Measurements from ENCODE around the gene ARHGAP31.
"Not testable (repeated sequence)": the region's sequence is repeated elsewhere in the genome, so short reads cannot be mapped to it uniquely, and the experiment has no call there.

ARHGAP31 gene

DNA sequence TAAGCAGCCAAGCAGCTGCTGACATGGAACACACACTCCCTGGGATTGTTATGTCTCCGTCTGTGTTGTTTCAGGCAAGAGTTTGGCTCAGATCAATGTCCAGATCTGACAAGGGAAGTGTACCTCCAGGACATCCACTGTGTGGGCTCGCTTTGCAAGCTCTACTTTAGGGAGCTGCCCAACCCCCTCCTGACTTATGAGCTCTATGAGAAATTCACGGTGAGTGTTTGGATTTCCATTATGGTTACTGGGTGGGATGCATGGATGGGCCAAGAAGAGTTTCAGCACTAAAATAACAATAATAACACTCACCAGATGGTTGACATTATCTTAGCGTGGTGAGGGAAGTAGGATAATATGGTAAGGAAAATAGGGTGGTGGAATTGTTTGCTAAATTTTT is 74.1 kb downstream of the ARHGAP31 start:
- TF ChIP-seq POU2F2 (IDR thresholded peaks at IDR 0.05; ENCODE audit: low read depth, low read length): no peak
- no peak for TF ChIP-seq SPI1 (IDR thresholded peaks at IDR 0.05; ENCODE audit: low read depth, low read length)
- no peak for TF ChIP-seq POLR2AphosphoS5 (IDR thresholded peaks at IDR 0.05; ENCODE audit: low read depth, low read length)
- no peak for TF ChIP-seq PAX5 (IDR thresholded peaks at IDR 0.05; ENCODE audit: insufficient read depth, low read length, severe bottlenecking)
- no peak for TF ChIP-seq TAF1 (IDR thresholded peaks at IDR 0.05; ENCODE audit: low read depth, low read length)
- TF ChIP-seq POLR2A (IDR thresholded peaks at IDR 0.05; ENCODE audit: low read depth, low read length): no peak
- DNase-seq (ENCODE audit: insufficient read length, low spot score): no peak
- no peak for FAIRE-seq

GRCh38 chr3:119371786-119372185 is 77.6 kb downstream of the ARHGAP31 start:
- FAIRE-seq; DNase-seq (ENCODE audit: insufficient read length, low spot score): not testable (repeated sequence)

DNA sequence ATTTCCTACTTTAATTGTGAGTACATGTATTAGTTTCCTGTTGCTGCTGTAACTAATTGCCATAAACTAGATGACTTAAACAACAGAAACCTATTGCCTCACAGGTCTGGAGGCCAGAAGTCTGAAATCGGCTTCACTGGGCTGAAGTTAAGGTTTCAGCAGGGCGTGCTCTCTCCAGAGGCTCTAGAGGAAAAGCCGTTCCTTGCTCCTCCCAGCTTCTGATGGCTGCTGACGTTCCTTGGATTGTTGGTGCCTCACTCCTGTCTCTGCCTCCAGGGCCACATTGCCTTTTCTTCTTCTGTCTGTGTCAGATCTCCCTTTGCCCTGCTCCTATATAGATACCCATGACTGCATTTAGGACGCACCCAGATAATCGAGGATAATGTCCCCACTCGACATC is 80.9 kb downstream of the ARHGAP31 start:
- FAIRE-seq (no peak), DNase-seq (ENCODE audit: insufficient read length, low spot score) (no peak)
- TF ChIP-seq PAX5 (IDR thresholded peaks at IDR 0.05; ENCODE audit: insufficient read depth, low read length, severe bottlenecking) (no peak), POLR2AphosphoS5 (IDR thresholded peaks at IDR 0.05; ENCODE audit: low read depth, low read length) (no peak), TAF1 (IDR thresholded peaks at IDR 0.05; ENCODE audit: low read depth, low read length) (no peak), SPI1 (IDR thresholded peaks at IDR 0.05; ENCODE audit: low read depth, low read length) (no peak), POLR2A (IDR thresholded peaks at IDR 0.05; ENCODE audit: low read depth, low read length) (no peak), POU2F2 (IDR thresholded peaks at IDR 0.05; ENCODE audit: low read depth, low read length) (no peak)

- FAIRE-seq: no peak
- no peak for TF ChIP-seq TAF1 (IDR thresholded peaks at IDR 0.05; ENCODE audit: low read depth, low read length)
- TF ChIP-seq POLR2A (IDR thresholded peaks at IDR 0.05; ENCODE audit: low read depth, low read length): no peak
- no peak for TF ChIP-seq PAX5 (IDR thresholded peaks at IDR 0.05; ENCODE audit: insufficient read depth, low read length, severe bottlenecking)
- TF ChIP-seq POLR2AphosphoS5 (IDR thresholded peaks at IDR 0.05; ENCODE audit: low read depth, low read length): no peak
- no peak for TF ChIP-seq POU2F2 (IDR thresholded peaks at IDR 0.05; ENCODE audit: low read depth, low read length)
- TF ChIP-seq SPI1 (IDR thresholded peaks at IDR 0.05; ENCODE audit: low read depth, low read length): no peak
- no peak for DNase-seq (ENCODE audit: insufficient read length, low spot score)
Measured at GRCh38 chr3:119375510-119375909, 81.3 kb downstream of the ARHGAP31 start.

DNA sequence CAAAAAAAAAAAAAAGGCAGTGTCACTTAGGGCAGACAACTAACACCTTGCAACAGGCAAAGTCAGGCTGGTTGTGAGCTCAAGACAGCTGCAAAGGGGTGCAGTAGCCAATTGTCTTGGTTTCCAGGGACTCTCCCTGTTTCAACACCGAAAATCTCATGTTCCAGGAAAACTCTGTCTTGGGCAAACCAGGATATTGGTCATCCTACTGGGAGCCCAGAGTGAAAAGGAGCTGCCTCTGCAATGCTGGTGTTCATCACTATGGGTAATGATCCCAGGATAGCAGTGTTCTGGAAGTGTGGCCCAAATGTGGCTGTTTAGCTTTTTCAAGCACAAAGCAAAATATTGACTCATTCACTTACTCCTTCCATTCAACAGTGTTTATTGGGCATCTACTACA is 82.6 kb downstream of the ARHGAP31 start:
- no peak for DNase-seq (ENCODE audit: insufficient read length, low spot score)
- TF ChIP-seq TAF1 (IDR thresholded peaks at IDR 0.05; ENCODE audit: low read depth, low read length): no peak
- no peak for TF ChIP-seq POLR2AphosphoS5 (IDR thresholded peaks at IDR 0.05; ENCODE audit: low read depth, low read length)
- TF ChIP-seq POU2F2 (IDR thresholded peaks at IDR 0.05; ENCODE audit: low read depth, low read length): no peak
- no peak for TF ChIP-seq SPI1 (IDR thresholded peaks at IDR 0.05; ENCODE audit: low read depth, low read length)
- TF ChIP-seq POLR2A (IDR thresholded peaks at IDR 0.05; ENCODE audit: low read depth, low read length): no peak
- TF ChIP-seq PAX5 (IDR thresholded peaks at IDR 0.05; ENCODE audit: insufficient read depth, low read length, severe bottlenecking): no peak
- no peak for FAIRE-seq

GRCh38 chr3:119378259-119378803 is 84.1 kb downstream of the ARHGAP31 start:
- DNase-seq (ENCODE audit: insufficient read length, low spot score): no peak
- FAIRE-seq: no peak
- TF ChIP-seq POLR2A (IDR thresholded peaks at IDR 0.05; ENCODE audit: low read depth, low read length) (no peak), PAX5 (IDR thresholded peaks at IDR 0.05; ENCODE audit: insufficient read depth, low read length, severe bottlenecking) (no peak), TAF1 (IDR thresholded peaks at IDR 0.05; ENCODE audit: low read depth, low read length) (no peak), SPI1 (IDR thresholded peaks at IDR 0.05; ENCODE audit: low read depth, low read length) (no peak), POU2F2 (IDR thresholded peaks at IDR 0.05; ENCODE audit: low read depth, low read length) (no peak), POLR2AphosphoS5 (IDR thresholded peaks at IDR 0.05; ENCODE audit: low read depth, low read length) (no peak)

- DNase-seq (ENCODE audit: insufficient read length, low spot score) (no peak), FAIRE-seq (no peak)
- no peak for TF ChIP-seq SPI1 (IDR thresholded peaks at IDR 0.05; ENCODE audit: low read depth, low read length)
- TF ChIP-seq POLR2AphosphoS5 (IDR thresholded peaks at IDR 0.05; ENCODE audit: low read depth, low read length): no peak
- TF ChIP-seq PAX5 (IDR thresholded peaks at IDR 0.05; ENCODE audit: insufficient read depth, low read length, severe bottlenecking): no peak
- TF ChIP-seq POU2F2 (IDR thresholded peaks at IDR 0.05; ENCODE audit: low read depth, low read length): no peak
- no peak for TF ChIP-seq TAF1 (IDR thresholded peaks at IDR 0.05; ENCODE audit: low read depth, low read length)
- no peak for TF ChIP-seq POLR2A (IDR thresholded peaks at IDR 0.05; ENCODE audit: low read depth, low read length)
Measured at GRCh38 chr3:119380697-119381096, 86.5 kb downstream of the ARHGAP31 start.

DNA sequence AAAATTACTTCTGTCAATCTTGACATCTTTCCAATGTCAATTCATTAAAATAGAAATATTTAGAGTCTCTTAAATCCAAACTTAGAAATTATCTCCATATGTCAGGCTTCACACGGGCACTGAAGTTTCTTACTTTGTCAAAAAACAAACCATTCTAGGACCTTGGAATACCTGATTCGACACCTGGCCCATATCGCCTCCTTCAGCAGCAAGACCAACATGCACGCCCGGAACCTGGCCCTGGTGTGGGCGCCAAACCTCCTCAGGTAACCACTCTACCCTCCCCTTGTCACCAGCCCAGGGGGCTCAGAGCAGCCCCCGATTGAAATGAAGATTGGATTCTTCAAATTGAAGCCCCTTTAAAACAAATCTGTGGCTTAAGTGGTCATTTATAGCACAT is 88.0 kb downstream of the ARHGAP31 start:
- TF ChIP-seq TAF1 (IDR thresholded peaks at IDR 0.05; ENCODE audit: low read depth, low read length) (no peak), POLR2A (IDR thresholded peaks at IDR 0.05; ENCODE audit: low read depth, low read length) (no peak), SPI1 (IDR thresholded peaks at IDR 0.05; ENCODE audit: low read depth, low read length) (no peak), PAX5 (IDR thresholded peaks at IDR 0.05; ENCODE audit: insufficient read depth, low read length, severe bottlenecking) (no peak), POLR2AphosphoS5 (IDR thresholded peaks at IDR 0.05; ENCODE audit: low read depth, low read length) (no peak), POU2F2 (IDR thresholded peaks at IDR 0.05; ENCODE audit: low read depth, low read length) (no peak)
- DNase-seq (ENCODE audit: insufficient read length, low spot score) (no peak), FAIRE-seq (no peak)

- FAIRE-seq (no peak), DNase-seq (ENCODE audit: insufficient read length, low spot score) (no peak)
- TF ChIP-seq PAX5 (IDR thresholded peaks at IDR 0.05; ENCODE audit: insufficient read depth, low read length, severe bottlenecking) (no peak), POLR2A (IDR thresholded peaks at IDR 0.05; ENCODE audit: low read depth, low read length) (no peak), TAF1 (IDR thresholded peaks at IDR 0.05; ENCODE audit: low read depth, low read length) (no peak), POLR2AphosphoS5 (IDR thresholded peaks at IDR 0.05; ENCODE audit: low read depth, low read length) (no peak), SPI1 (IDR thresholded peaks at IDR 0.05; ENCODE audit: low read depth, low read length) (no peak), POU2F2 (IDR thresholded peaks at IDR 0.05; ENCODE audit: low read depth, low read length) (no peak)
Measured at GRCh38 chr3:119388577-119388976, 94.4 kb downstream of the ARHGAP31 start.

- TF ChIP-seq POLR2AphosphoS5 (IDR thresholded peaks at IDR 0.05; ENCODE audit: low read depth, low read length) (no peak), POLR2A (IDR thresholded peaks at IDR 0.05; ENCODE audit: low read depth, low read length) (no peak), SPI1 (IDR thresholded peaks at IDR 0.05; ENCODE audit: low read depth, low read length) (no peak)
- FAIRE-seq (peak; percentile 82), DNase-seq (ENCODE audit: insufficient read length, low spot score) (no peak)
Measured at GRCh38 chr3:119395923-119396358, 101.8 kb downstream of the ARHGAP31 start.

Data from GM12891 (cell line).